IMR-90 (cell line): Measurements from ENCODE around the gene AUTS2.

ENCODE experiments used
- BHLHE40 ChIP-seq: fragments of 150-350 bp; IDR thresholded peaks from 2 replicates; pipeline ENCODE4 v1.6.1; 2016; ENCODE audit warnings: mild to moderate bottlenecking, low read depth, low read length
- CEBPB ChIP-seq: IDR thresholded peaks from 2 replicates; pipeline ENCODE4 v1.6.1; 2012; ENCODE audit warnings: low read depth, low read length, improper control_type of control experiment
- FOS ChIP-seq: fragments of 150-350 bp; IDR thresholded peaks from 2 replicates; pipeline ENCODE4 v1.6.1; 2016; ENCODE audit warnings: low read depth, low read length
- MAFK ChIP-seq: IDR thresholded peaks from 2 replicates; pipeline ENCODE4 v1.6.1; 2012; ENCODE audit warnings: low read depth, low read length, improper control_type of control experiment
- MAZ ChIP-seq: IDR thresholded peaks from 2 replicates; pipeline ENCODE4 v1.6.1; 2012; ENCODE audit warnings: low read depth, mild to moderate bottlenecking, low read length, improper control_type of control experiment, moderate library complexity, borderline replicate concordance
- MXI1 ChIP-seq: IDR thresholded peaks from 2 replicates; pipeline ENCODE4 v1.6.1; 2012; ENCODE audit warnings: low read depth, mild to moderate bottlenecking, low read length, moderate library complexity, borderline replicate concordance
- NFE2L2 ChIP-seq: fragments of 150-350 bp; IDR thresholded peaks from 2 replicates; pipeline ENCODE4 v1.6.1; 2016; ENCODE audit warnings: low read depth, mild to moderate bottlenecking, low read length
- POLR2A ChIP-seq: IDR thresholded peaks from 2 replicates; pipeline ENCODE4 v1.6.1; 2012; ENCODE audit warnings: mild to moderate bottlenecking, low read depth, low read length
- RAD21 ChIP-seq: IDR thresholded peaks from 2 replicates; pipeline ENCODE4 v1.6.1; 2012; ENCODE audit warnings: low read length, improper control_type of control experiment
- RCOR1 ChIP-seq: IDR thresholded peaks from 2 replicates; pipeline ENCODE4 v1.6.1; 2012; ENCODE audit warnings: mild to moderate bottlenecking, low read length, improper control_type of control experiment; ENCODE audit not compliant: insufficient replicate concordance
- TF ChIP-seq, protein P1 (sequence below): conservative IDR thresholded peaks from 2 replicates; pipeline ENCODE4 v1.5.1; 2012; ENCODE audit warnings: mild to moderate bottlenecking, low read depth, low read length, improper control_type of control experiment
- TF ChIP-seq, protein P2 (sequence below): fragments of 150-350 bp; IDR thresholded peaks from 2 replicates; pipeline ENCODE4 v1.6.1; 2016; ENCODE audit warnings: low read depth, mild to moderate bottlenecking, low read length, moderate library complexity, borderline replicate concordance

DNA sequence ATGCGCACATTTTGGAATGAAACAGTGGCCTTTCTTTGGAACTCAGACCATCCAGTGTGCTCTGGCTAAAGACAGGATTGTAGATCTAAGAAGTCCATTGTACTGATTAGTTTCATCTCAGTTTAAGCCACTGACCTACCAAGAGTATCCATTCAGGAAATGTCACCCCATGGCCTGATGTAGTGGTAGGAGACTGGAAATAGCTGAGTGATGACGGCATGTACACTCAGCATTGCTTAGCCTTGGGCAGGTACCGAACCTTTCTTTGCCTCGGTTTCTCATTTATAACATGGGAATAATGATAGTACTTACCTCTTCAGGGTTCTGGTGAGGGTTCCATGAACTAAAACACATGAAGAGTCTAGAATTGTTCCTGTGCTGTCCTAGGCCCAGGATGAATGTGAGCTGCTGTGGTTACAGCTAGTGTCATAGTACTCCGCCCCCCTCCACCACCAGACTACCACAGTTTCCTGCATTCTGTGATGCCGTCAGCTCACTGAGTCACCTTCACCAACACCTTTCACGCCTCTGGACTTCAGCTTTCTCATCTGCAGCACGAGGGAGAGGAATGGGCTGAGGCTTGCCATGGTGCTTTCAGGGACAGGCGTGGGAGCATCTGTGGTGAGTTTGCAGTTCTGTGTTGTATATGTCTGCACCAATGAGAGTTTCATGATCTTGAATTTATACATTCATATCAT, 1049.7 kb downstream of the AUTS2 start:
- TF ChIP-seq, protein P1, sequence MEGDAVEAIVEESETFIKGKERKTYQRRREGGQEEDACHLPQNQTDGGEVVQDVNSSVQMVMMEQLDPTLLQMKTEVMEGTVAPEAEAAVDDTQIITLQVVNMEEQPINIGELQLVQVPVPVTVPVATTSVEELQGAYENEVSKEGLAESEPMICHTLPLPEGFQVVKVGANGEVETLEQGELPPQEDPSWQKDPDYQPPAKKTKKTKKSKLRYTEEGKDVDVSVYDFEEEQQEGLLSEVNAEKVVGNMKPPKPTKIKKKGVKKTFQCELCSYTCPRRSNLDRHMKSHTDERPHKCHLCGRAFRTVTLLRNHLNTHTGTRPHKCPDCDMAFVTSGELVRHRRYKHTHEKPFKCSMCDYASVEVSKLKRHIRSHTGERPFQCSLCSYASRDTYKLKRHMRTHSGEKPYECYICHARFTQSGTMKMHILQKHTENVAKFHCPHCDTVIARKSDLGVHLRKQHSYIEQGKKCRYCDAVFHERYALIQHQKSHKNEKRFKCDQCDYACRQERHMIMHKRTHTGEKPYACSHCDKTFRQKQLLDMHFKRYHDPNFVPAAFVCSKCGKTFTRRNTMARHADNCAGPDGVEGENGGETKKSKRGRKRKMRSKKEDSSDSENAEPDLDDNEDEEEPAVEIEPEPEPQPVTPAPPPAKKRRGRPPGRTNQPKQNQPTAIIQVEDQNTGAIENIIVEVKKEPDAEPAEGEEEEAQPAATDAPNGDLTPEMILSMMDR = no peak
- TF ChIP-seq RAD21 (no peak), POLR2A (no peak), CEBPB (no peak), MAFK (no peak), FOS (0 out of 2 replicates have a peak, but pooled peaks have one; percentile 38), MAZ (no peak), RCOR1 (peak; percentile 82), NFE2L2 (no peak), BHLHE40 (peak; percentile 71), MXI1 (no peak)
- TF ChIP-seq, protein P2, sequence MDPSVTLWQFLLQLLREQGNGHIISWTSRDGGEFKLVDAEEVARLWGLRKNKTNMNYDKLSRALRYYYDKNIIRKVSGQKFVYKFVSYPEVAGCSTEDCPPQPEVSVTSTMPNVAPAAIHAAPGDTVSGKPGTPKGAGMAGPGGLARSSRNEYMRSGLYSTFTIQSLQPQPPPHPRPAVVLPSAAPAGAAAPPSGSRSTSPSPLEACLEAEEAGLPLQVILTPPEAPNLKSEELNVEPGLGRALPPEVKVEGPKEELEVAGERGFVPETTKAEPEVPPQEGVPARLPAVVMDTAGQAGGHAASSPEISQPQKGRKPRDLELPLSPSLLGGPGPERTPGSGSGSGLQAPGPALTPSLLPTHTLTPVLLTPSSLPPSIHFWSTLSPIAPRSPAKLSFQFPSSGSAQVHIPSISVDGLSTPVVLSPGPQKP = no peak
